ENCODE data around the gene ARHGAP24.

DNA sequence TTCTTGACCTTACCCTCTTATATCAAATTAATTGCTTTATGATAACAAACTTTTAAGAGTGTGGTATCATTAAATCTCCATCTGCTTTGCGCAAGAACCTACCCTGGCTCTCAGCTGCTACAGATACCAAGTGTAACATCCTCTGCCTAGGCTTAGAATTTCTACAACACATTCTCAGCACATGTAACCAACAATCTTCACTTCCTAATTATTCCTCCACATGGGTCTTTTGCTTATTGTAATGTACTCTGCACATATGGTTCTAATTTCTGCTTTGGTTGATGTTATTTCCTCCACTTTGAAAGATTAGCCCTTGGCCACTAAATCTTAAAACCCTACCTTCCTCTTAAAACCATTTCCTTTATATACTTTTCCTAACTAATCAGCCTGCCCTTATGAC is 242.4 kb downstream of the ARHGAP24 start:
- no peak for TF ChIP-seq POLR2A (IDR thresholded peaks at IDR 0.05)
- TF ChIP-seq, protein P1, sequence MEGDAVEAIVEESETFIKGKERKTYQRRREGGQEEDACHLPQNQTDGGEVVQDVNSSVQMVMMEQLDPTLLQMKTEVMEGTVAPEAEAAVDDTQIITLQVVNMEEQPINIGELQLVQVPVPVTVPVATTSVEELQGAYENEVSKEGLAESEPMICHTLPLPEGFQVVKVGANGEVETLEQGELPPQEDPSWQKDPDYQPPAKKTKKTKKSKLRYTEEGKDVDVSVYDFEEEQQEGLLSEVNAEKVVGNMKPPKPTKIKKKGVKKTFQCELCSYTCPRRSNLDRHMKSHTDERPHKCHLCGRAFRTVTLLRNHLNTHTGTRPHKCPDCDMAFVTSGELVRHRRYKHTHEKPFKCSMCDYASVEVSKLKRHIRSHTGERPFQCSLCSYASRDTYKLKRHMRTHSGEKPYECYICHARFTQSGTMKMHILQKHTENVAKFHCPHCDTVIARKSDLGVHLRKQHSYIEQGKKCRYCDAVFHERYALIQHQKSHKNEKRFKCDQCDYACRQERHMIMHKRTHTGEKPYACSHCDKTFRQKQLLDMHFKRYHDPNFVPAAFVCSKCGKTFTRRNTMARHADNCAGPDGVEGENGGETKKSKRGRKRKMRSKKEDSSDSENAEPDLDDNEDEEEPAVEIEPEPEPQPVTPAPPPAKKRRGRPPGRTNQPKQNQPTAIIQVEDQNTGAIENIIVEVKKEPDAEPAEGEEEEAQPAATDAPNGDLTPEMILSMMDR (IDR thresholded peaks at IDR 0.05), result no peak

Data from right lobe of liver (tissue), 4 donors.